SK-N-SH treated with all-trans-retinoic acid at 6 μM for 48 hours (cell line): ENCODE measurements around the gene ZNF518B.

Experiments
- PATZ1 ChIP-seq: fragments of 250-450 bp; sonication (Bioruptor Pico); IDR thresholded peaks from 2 replicates; pipeline ENCODE4 v1.8.0; 2020; ENCODE audit warnings: mild to moderate bottlenecking, moderate library complexity, borderline replicate concordance
- SNAI2 ChIP-seq: fragments of 250-450 bp; sonication (Bioruptor Pico); IDR thresholded peaks from 2 replicates; pipeline ENCODE4 v1.5.0; 2020; ENCODE audit warnings: mild to moderate bottlenecking, moderate library complexity
- TCF4 ChIP-seq: fragments of 250-450 bp; sonication (Bioruptor Pico); IDR thresholded peaks from 2 replicates; pipeline ENCODE4 v1.8.0; 2021; ENCODE audit warnings: mild to moderate bottlenecking, moderate library complexity, borderline replicate concordance
- ZFP30 ChIP-seq: fragments of 450-650 bp; formaldehyde crosslinking; IDR thresholded peaks from 2 replicates; pipeline ENCODE4 v1.5.0; 2022; ENCODE audit warnings: mild to moderate bottlenecking, moderate library complexity
- ZNF8 ChIP-seq: fragments of 450-650 bp; formaldehyde crosslinking; IDR thresholded peaks from 2 replicates; pipeline ENCODE4 v1.5.0; 2020; ENCODE audit warnings: mild to moderate bottlenecking, moderate library complexity

- TF ChIP-seq PATZ1 (CRISPR knock-in tag) = no peak
- no peak for TF ChIP-seq ZNF8 (CRISPR knock-in tag)
- no peak for TF ChIP-seq ZFP30 (CRISPR knock-in tag)
- no peak for TF ChIP-seq TCF4 (CRISPR knock-in tag)
- TF ChIP-seq SNAI2 = no peak
Observed at GRCh38 chr4:10478621-10479020, 21.4 kb upstream of the ZNF518B start.
